ENCODE data around the gene NUBP2.

DNA sequence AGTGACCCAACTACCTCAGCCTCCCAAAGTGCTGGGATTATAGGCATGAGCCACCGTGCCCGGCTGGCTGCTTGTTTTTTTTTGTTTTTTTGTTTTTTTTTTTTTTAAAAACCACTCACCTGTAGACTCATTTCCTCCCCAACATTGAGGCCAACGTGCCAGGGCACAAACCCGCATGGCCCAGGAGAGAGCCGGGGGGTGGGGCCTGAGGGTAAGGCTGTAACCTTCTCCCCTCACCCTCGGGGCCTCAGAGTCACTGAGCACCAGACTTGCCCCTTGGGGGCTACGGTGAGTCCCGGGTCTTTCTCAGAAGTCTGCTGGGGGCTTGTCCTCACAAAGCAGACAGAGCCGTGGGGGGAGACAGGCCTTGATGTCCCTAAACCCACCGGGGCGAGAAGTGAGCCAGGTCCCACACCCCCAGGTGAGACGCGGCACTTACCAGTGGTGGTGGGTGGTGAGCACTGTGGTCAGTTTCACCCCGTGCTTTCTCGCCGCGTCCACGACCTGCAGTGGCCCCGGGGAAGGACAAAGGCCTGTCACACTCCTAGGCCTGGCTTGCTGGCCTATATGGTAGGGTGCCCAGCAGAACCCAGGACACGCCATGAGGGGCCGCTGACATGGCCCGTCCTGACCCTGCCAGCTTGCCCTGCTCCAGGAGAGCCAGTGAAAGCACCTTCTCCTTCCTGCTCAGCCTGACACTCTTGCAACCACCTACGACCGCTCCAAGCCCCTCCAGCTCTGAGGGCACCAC is 39.3 kb downstream of the NUBP2 start:
- TF ChIP-seq EZH2phosphoT487 (IDR thresholded peaks at IDR 0.05; ENCODE audit: borderline replicate concordance, low read length) (no peak), CTCF (conservative IDR thresholded peaks at IDR 0.05; ENCODE audit: low read depth, low read length) (no peak), EZH2 (IDR thresholded peaks at IDR 0.05; ENCODE audit: low read length, unreplicated experiment) (no peak)

Data from PC-3 (cell line).